Osteoblast (primary cell): ENCODE measurements around the gene SLC39A11. TPM values are rescaled to one million over a fixed set of nuclear protein-coding genes. Genes with fewer than 3 reads are reported as not detected.

Source experiments
- DNase-seq: peaks from one replicate; pipeline ENCODE4 v3.0.0; 2011; ENCODE audit warnings: low spot score, mixed read lengths; ENCODE audit not compliant: insufficient read length; ENCODE audit errors: missing footprints
- H2AFZ ChIP-seq: 2 replicates; pipeline ENCODE4 v1.6.0; 2011; ENCODE audit warnings: mild to moderate bottlenecking, low read length
- H3K27ac ChIP-seq: 2 replicates; pipeline ENCODE4 v1.5.1; 2011; ENCODE audit warnings: mild to moderate bottlenecking, low read depth, low read length, moderate library complexity
- H3K27me3 ChIP-seq: 2 replicates; pipeline ENCODE4 v1.6.0; 2012; ENCODE audit warnings: mild to moderate bottlenecking, control low read depth, inconsistent platforms, low read length, moderate library complexity; ENCODE audit not compliant: insufficient read depth
- H3K36me3 ChIP-seq: 2 replicates; pipeline ENCODE4 v1.5.1; 2011; ENCODE audit warnings: mild to moderate bottlenecking, low read length, control low read depth, moderate library complexity; ENCODE audit not compliant: insufficient read depth
- H3K4me1 ChIP-seq: 2 replicates; pipeline ENCODE4 v1.5.1; 2011; ENCODE audit warnings: mild to moderate bottlenecking, low read length, control low read depth, moderate library complexity; ENCODE audit not compliant: insufficient read depth
- H3K4me2 ChIP-seq: 2 replicates; pipeline ENCODE4 v1.6.0; 2011; ENCODE audit warnings: mild to moderate bottlenecking, low read length; ENCODE audit not compliant: insufficient read depth
- H3K4me3 ChIP-seq: fragments of 200-600 bp; sonication (generic); 3 replicates; pipeline ENCODE4 v1.5.1; 2012; ENCODE audit warnings: mild to moderate bottlenecking, low read length, inconsistent platforms; ENCODE audit not compliant: insufficient read depth
- H3K79me2 ChIP-seq: 2 replicates; pipeline ENCODE4 v1.6.0; 2012; ENCODE audit warnings: mild to moderate bottlenecking, low read length, control low read depth, inconsistent platforms; ENCODE audit not compliant: insufficient read depth
- H3K9me3 ChIP-seq: 2 replicates; pipeline ENCODE4 v1.5.1; 2011; ENCODE audit warnings: low read depth, low read length, control low read depth
- H4K20me1 ChIP-seq: 2 replicates; pipeline ENCODE4 v1.6.0; 2012; ENCODE audit warnings: mild to moderate bottlenecking, low read length, control low read depth; ENCODE audit not compliant: insufficient read depth
- CTCF ChIP-seq: IDR thresholded peaks from 2 replicates; pipeline ENCODE4 v1.5.1; 2011; ENCODE audit warnings: mild to moderate bottlenecking, low read depth, low read length, moderate library complexity; ENCODE audit errors: extremely low read depth
- total RNA-seq: library from RNA; depleted of rRNA; stranded (reverse); fragments of >200 nt; gene quantifications from 2 replicates; pipeline ENCODE4 v1.2.3, GENCODE V29; 2012

SLC39A11 gene
- total RNA-seq, 1 donor = 27.1 TPM

GRCh38 chr17:72692676-72693075 is 399.8 kb downstream of the SLC39A11 start:
- Histone ChIP-seq H2AFZ (no peak overlapping the region), H3K36me3 (no peaks in the 10 kb centered on the region), H3K27ac (no peak overlapping the region), H3K4me2 (no peak overlapping the region), H3K9me3 (no peaks in the 10 kb centered on the region), H3K4me1 (peaks cover 17% of the 10 kb centered on the region), H3K4me3 (no peak overlapping the region), H3K79me2 (no peaks in the 10 kb centered on the region), H4K20me1 (no peaks in the 10 kb centered on the region), H3K27me3 (no peaks in the 10 kb centered on the region)
- no peak for DNase-seq
- TF ChIP-seq CTCF = no peak

- Histone ChIP-seq H4K20me1 (no peaks in the 10 kb centered on the region), H3K4me1 (peaks cover 17% of the 10 kb centered on the region), H3K4me2 (peak overlapping the region; percentile 3), H3K27ac (peak overlapping the region; percentile 59), H3K9me3 (no peaks in the 10 kb centered on the region), H3K36me3 (no peaks in the 10 kb centered on the region), H2AFZ (no peak overlapping the region), H3K4me3 (no peak overlapping the region), H3K27me3 (no peaks in the 10 kb centered on the region), H3K79me2 (no peaks in the 10 kb centered on the region)
- DNase-seq = peak; percentile 96
- TF ChIP-seq CTCF = no peak
Measured at GRCh38 chr17:72691586-72691985, 400.9 kb downstream of the SLC39A11 start.

DNA sequence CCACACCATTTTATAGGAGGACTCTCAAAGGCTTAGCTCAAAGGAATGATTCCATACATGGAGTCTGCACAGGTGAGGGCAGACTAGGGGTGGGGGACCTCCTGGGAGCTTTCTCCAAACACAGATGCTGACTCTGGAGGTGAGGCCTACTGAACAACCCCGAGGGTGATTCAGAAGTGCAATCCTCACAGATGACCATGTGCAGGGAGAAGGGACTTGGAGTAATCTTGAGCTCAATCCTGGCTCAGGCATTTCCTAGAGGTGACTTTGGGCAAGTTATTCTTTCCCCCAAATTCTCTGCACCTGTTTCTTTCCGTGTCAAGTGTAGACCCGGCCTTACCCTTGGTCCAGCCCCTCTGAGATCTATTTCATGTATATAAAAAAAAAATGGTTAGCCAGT is 401.5 kb downstream of the SLC39A11 start:
- DNase-seq = peak; percentile 83
- no peak overlapping the region for H3K4me3 ChIP-seq
- no peaks in the 10 kb centered on the region for H4K20me1 ChIP-seq
- H3K4me1 ChIP-seq = peaks cover 17% of the 10 kb centered on the region
- H3K27ac ChIP-seq = peak overlapping the region; percentile 59
- H3K27me3 ChIP-seq = no peaks in the 10 kb centered on the region
- H2AFZ ChIP-seq = no peak overlapping the region
- no peaks in the 10 kb centered on the region for H3K79me2 ChIP-seq
- no peaks in the 10 kb centered on the region for H3K9me3 ChIP-seq
- peak overlapping the region; percentile 3 for H3K4me2 ChIP-seq
- no peak for TF ChIP-seq CTCF
- H3K36me3 ChIP-seq = no peaks in the 10 kb centered on the region

- no peaks in the 10 kb centered on the region for H3K9me3 ChIP-seq
- no peaks in the 10 kb centered on the region for H4K20me1 ChIP-seq
- H3K4me2 ChIP-seq = no peak overlapping the region
- H3K4me1 ChIP-seq = peaks cover 34% of the 10 kb centered on the region
- DNase-seq = no peak
- H3K27me3 ChIP-seq = no peaks in the 10 kb centered on the region
- no peak for TF ChIP-seq CTCF
- H3K4me3 ChIP-seq = no peak overlapping the region
- H3K36me3 ChIP-seq = no peaks in the 10 kb centered on the region
- H2AFZ ChIP-seq = no peak overlapping the region
- H3K27ac ChIP-seq = no peak overlapping the region
- no peaks in the 10 kb centered on the region for H3K79me2 ChIP-seq
Measured at GRCh38 chr17:72687886-72688285, 404.6 kb downstream of the SLC39A11 start.
